HG03520 (cell line): Measurements from ENCODE around the gene RASA4.
"Not testable (repeated sequence)": the region's sequence is repeated elsewhere in the genome, so short reads cannot be mapped to it uniquely, and the experiment has no call there.

Experiments
- ATAC-seq: cut with Tn5 transposase; IDR thresholded peaks from one replicate; pipeline ENCODE4 v1.9.1; 2021; ENCODE audit warnings: mild to moderate bottlenecking, moderate library complexity; ENCODE audit not compliant: unreplicated experiment

Gene RASA4

DNA sequence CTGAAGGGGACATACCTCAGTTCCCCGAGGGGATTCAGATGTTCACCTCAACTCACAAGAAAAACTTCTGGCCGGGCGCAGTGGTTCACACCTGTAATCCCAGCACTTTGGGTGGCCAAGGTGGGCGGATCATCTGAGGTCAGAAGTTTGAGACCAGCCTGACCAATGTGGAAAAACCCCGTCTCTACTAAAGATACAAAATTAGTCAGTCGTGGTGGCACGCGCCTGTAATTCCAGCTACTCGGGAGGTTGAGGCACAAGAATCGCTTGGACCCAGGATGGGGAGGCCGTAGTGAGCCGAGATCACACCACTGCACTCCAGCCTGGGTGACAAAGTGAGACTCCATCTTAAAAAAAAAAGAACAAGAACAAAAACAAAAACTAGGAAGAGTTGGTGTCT lies 71.3 kb downstream of the RASA4 start:
- not testable (repeated sequence) for ATAC-seq

- ATAC-seq: not testable (repeated sequence)
Observed at GRCh38 chr7:102544372-102544771, 72.2 kb downstream of the RASA4 start.

- ATAC-seq: not testable (repeated sequence)
Observed at GRCh38 chr7:102543596-102543995, 73.0 kb downstream of the RASA4 start, which contains the start of gene UPK3BL2. TSS of gene UPK3BL2 (minus strand) at chr7:102543696. CDS start at chr7:102543636, 60 bp downstream.

GRCh38 chr7:102542771-102543170 lies 73.8 kb downstream of the RASA4 start:
- not testable (repeated sequence) for ATAC-seq

GRCh38 chr7:102542083-102542482 lies 74.5 kb downstream of the RASA4 start:
- not testable (repeated sequence) for ATAC-seq

DNA sequence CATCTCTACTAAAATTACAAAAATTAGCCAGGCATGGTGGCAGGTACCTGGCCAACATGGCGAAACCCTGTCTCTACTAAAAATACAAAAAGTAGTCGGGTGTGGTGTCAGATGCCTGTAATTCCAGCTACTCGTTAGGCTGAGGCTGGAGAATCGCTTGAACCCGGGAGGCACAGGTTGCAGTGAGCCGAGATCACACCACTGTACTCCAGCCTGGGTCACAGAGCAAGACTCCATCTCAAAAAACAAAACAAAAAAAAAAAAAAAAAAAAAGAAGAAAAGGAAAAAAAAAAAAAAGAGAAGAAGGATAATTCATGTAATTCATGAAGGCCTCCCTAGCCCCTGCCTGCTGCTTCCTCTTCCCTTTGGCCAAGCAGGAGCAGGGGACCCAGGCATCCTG lies 76.0 kb downstream of the RASA4 start:
- not testable (repeated sequence) for ATAC-seq

- ATAC-seq: not testable (repeated sequence)
Observed at GRCh38 chr7:102535062-102535615, 81.4 kb downstream of the RASA4 start.

- not testable (repeated sequence) for ATAC-seq
Observed at GRCh38 chr7:102532127-102532526, 84.4 kb downstream of the RASA4 start.

DNA sequence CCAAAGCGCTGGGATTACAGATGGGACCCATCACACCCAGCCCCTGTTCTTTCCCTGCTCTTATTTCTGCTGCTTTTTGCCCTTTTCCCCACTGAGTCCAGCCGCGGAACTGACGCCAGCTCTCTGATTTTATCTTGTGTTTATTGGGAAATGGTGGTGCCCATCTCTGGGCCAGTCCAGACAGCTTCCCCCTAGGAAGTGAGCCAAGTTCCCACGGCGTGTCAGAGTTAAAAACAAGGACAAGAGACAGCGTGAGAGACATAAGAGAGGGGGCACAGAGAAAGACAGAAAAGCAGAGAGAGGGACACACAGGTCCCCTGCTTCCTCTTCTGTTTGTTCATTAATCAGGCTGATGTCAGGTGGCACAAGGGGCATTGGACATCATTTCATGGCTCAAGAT lies 85.0 kb downstream of the RASA4 start:
- ATAC-seq: not testable (repeated sequence)

DNA sequence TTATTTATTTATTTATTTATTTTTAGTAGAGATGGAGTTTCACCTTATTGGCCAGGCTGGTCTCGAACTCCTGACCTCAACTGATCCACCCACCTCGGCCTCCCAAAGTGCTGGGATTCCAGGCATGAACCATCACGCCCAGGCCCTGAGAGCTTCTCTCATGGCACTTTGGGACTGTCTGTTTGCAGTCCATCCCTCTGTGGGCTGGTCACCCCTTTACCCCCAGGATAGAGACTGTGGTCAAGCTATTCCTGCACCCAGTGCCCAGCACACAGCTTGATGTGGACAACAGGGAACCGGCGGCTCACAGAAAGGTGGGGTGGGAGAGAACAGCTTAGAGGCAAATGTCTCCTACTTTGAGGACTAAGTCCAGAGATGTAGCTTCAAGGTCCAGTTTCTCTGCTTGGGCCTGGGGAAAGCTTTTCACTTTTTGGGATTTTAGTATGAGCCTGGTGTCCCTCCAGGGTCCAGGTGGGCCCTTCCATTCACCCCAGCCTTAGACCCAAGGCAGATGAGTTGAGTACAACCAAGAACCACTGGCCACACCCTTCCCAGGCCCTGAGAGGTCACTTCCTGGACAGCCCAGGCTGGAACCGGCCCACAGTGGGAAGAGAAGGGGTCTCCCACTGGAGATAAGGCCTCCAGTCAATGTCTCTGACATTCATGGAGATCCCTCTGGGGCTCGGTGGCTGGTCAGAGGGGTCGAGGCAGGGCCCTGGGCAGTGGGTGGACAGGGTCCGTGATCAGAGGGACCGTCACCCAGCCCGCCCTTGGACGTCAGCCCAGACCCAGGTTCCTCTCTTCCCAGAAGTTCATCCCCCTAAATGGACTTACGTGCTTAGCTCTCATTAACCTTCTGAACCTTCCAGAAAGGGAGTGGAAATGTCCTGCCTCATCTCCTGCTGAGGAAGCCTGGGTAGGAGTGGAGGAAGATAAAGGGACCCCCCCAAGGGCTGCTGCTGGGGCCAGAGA lies 88.4 kb downstream of the RASA4 start:
- ATAC-seq: not testable (repeated sequence)

DNA sequence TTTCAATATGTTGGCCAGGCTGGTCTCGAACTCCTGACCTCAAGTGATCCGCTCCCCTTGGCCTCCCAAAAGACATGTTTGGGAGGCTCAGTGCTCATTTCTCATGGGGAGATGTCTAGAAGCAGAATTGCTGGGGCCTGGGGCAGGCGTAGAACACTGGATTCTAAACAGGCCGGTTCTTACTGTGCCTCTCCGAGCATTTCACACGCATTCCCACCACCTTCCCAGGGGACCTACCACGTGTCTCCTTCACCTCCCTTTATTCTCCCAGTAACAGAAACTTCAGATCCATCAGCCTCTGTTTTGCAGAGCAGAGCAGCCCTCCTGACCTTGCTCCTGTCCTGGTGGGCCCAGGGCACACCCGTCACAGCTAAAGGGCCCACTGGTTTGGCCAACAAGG lies 89.4 kb downstream of the RASA4 start:
- ATAC-seq: not testable (repeated sequence)

GRCh38 chr7:102524803-102525202 lies 91.8 kb downstream of the RASA4 start:
- ATAC-seq: not testable (repeated sequence)
